A549 (cell line): ENCODE data around the gene CREG2. TPM values are rescaled to one million over a fixed set of nuclear protein-coding genes. Genes with fewer than 3 reads are reported as not detected.

Experiments used
- ATAC-seq, 2 experiments: fragments of 200-7000 bp in 1 of 2; fragments of >200 bp in 1 of 2; cut with Nextera tagmentation in 1 of 2; cut with Tn5 transposase in 1 of 2; 3 replicates each; pipeline versions ENCODE4 v1.8.0 to v1.9.1; 2018 to 2020; ENCODE audit warnings: mild to moderate bottlenecking in 1 of 2, moderate library complexity in 1 of 2
- CTCF ChIA-PET: fragments of 300-600 bp; sonication (Branson Sonifier 250); formaldehyde crosslinking; extraction: SDS; loops from one replicate; lab custom pipeline; 2021; ENCODE audit warnings: antibody characterized with exemption, inconsistent platforms; lab: Yijun Ruan, JAX
- POLR2A ChIA-PET: fragments of 350-600 bp; formaldehyde crosslinking; extraction: SDS; loops from one replicate; lab custom pipeline; 2021; ENCODE audit warnings: antibody characterized with exemption, inconsistent platforms; lab: Yijun Ruan, JAX
- DNase-seq, 2 experiments: peaks; one replicate each; pipeline versions ENCODE4 v3.0.0 to v3.0.0-alpha.2; 2011 to 2016; ENCODE audit warnings: low read depth in 1 of 2, low spot score in 1 of 2
- FAIRE-seq: peaks from 2 replicates; lab custom pipeline; 2011; peaks lifted over from hg19 to GRCh38; lab: Jason Lieb, UNC
- H3K27ac ChIP-seq, 2 experiments: fragments of >200 bp; sonication (Bioruptor Twin); formaldehyde crosslinking; 3 replicates each; pipeline ENCODE4 v1.5.1; 2016 to 2017
- H3K4me1 ChIP-seq: fragments of >200 bp; sonication (Bioruptor Twin); formaldehyde crosslinking; 3 replicates; pipeline ENCODE4 v1.6.1; 2016
- H3K4me2 ChIP-seq: fragments of >200 bp; sonication (Bioruptor Twin); formaldehyde crosslinking; 3 replicates; pipeline ENCODE4 v1.6.1; 2016
- H3K4me3 ChIP-seq: fragments of >200 bp; sonication (Bioruptor Twin); formaldehyde crosslinking; 3 replicates; pipeline ENCODE4 v1.5.1; 2016
- H3K9me3 ChIP-seq: fragments of >200 bp; sonication (Bioruptor Twin); formaldehyde crosslinking; 3 replicates; pipeline ENCODE4 v1.6.1; 2016
- BHLHE40 ChIP-seq: IDR thresholded peaks from 2 replicates; pipeline ENCODE4 v1.6.1; 2012; ENCODE audit warnings: low read depth, low read length, inconsistent platforms
- CBX2 ChIP-seq: fragments of 200-600 bp; sonication (generic); IDR thresholded peaks from 2 replicates; pipeline ENCODE4 v1.6.1; 2016; ENCODE audit warnings: low read depth, mild to moderate bottlenecking, borderline replicate concordance
- CEBPB ChIP-seq, 2 experiments: fragments of >200 bp in 1 of 2; sonication (Bioruptor Twin) in 1 of 2; formaldehyde crosslinking in 1 of 2; IDR thresholded peaks; 2 replicates each; pipeline ENCODE4 v1.6.1; 2012 to 2016
- CHD2 ChIP-seq: fragments of 150-350 bp; IDR thresholded peaks from 2 replicates; pipeline ENCODE4 v1.6.1; 2014; ENCODE audit warnings: low read length; ENCODE audit not compliant: partially characterized antibody
- EHF ChIP-seq: fragments of 250-450 bp; sonication (Bioruptor Pico); IDR thresholded peaks from 2 replicates; pipeline ENCODE4 v1.5.0; 2020; ENCODE audit warnings: mild to moderate bottlenecking
- EHMT2 ChIP-seq: fragments of 200-600 bp; sonication (generic); IDR thresholded peaks from 2 replicates; pipeline ENCODE4 v1.6.1; 2016; ENCODE audit warnings: antibody characterized with exemption, low read depth, mild to moderate bottlenecking, moderate library complexity
- EP300 ChIP-seq, 2 experiments: fragments of >200 bp; sonication (Bioruptor Twin); formaldehyde crosslinking; IDR thresholded peaks; 2 replicates in 1 of 2; 3 replicates in 1 of 2; pipeline ENCODE4 v1.6.1; 2016 to 2017
- FOXS1 ChIP-seq: fragments of 250-450 bp; sonication (Bioruptor Pico); IDR thresholded peaks from 2 replicates; pipeline ENCODE4 v1.5.0; 2020; ENCODE audit warnings: mild to moderate bottlenecking, moderate library complexity
- GATA3 ChIP-seq: IDR thresholded peaks from 2 replicates; pipeline ENCODE4 v1.6.1; 2012; ENCODE audit warnings: borderline replicate concordance
- HOXB13 ChIP-seq: fragments of 250-450 bp; sonication (Bioruptor Pico); IDR thresholded peaks from 2 replicates; pipeline ENCODE4 v1.5.0; 2020; ENCODE audit warnings: low read depth, mild to moderate bottlenecking, moderate library complexity
- JUN ChIP-seq, 2 experiments: fragments of >200 bp; sonication (Bioruptor Twin); formaldehyde crosslinking; IDR thresholded peaks; 2 replicates in 1 of 2; 3 replicates in 1 of 2; pipeline ENCODE4 v1.6.1; 2016 to 2017
- JUNB ChIP-seq: fragments of >200 bp; sonication (Bioruptor Twin); formaldehyde crosslinking; IDR thresholded peaks from 2 replicates; pipeline ENCODE4 v1.6.1; 2016
- KDM1A ChIP-seq: fragments of 200-600 bp; sonication (generic); IDR thresholded peaks from 2 replicates; pipeline ENCODE4 v1.6.1; 2016; ENCODE audit warnings: low read depth, mild to moderate bottlenecking
- MAFK ChIP-seq: fragments of 450-650 bp; IDR thresholded peaks from 2 replicates; pipeline ENCODE4 v1.6.1; 2014; ENCODE audit not compliant: partially characterized antibody
- NFE2L2 ChIP-seq: fragments of 150-350 bp; conservative IDR thresholded peaks from 2 replicates; pipeline ENCODE4 v1.6.1; 2014; ENCODE audit warnings: low read length
- NPAS2 ChIP-seq: fragments of 250-450 bp; sonication (Bioruptor Pico); IDR thresholded peaks from 2 replicates; pipeline ENCODE4 v1.8.0; 2022; ENCODE audit warnings: mild to moderate bottlenecking, moderate library complexity, borderline replicate concordance
- POLR2A ChIP-seq: IDR thresholded peaks from 2 replicates; pipeline ENCODE4 v1.6.1; 2012; ENCODE audit warnings: mild to moderate bottlenecking, low read length
- RAD21 ChIP-seq, 2 experiments: fragments of >200 bp in 1 of 2; sonication (Bioruptor Twin) in 1 of 2; formaldehyde crosslinking in 1 of 2; IDR thresholded peaks in 1 of 2; conservative IDR thresholded peaks in 1 of 2; 2 replicates in 1 of 2; 3 replicates in 1 of 2; pipeline ENCODE4 v1.6.1; 2012 to 2018; ENCODE audit warnings: inconsistent platforms in 1 of 2
- RFX5 ChIP-seq: fragments of 450-650 bp; IDR thresholded peaks from 2 replicates; pipeline ENCODE4 v1.7.1; 2014; ENCODE audit warnings: antibody characterized with exemption, mild to moderate bottlenecking, moderate library complexity
- SMC3 ChIP-seq: fragments of >200 bp; sonication (Bioruptor Twin); formaldehyde crosslinking; IDR thresholded peaks from 3 replicates; pipeline ENCODE4 v1.6.1; 2018; ENCODE audit warnings: inconsistent platforms
- TFCP2L1 ChIP-seq: fragments of 250-450 bp; sonication (Bioruptor Pico); IDR thresholded peaks from 2 replicates; pipeline ENCODE4 v1.5.0; 2021; ENCODE audit warnings: mild to moderate bottlenecking
- TP53 ChIP-seq: fragments of 250-450 bp; sonication (Bioruptor Pico); IDR thresholded peaks from 2 replicates; pipeline ENCODE4 v1.5.0; 2021; ENCODE audit warnings: mild to moderate bottlenecking, moderate library complexity
- WGBS: methylation state at CpG from one replicate; pipeline ENCODE4 v1.1.6; 2017; ENCODE audit errors: missing lambda C conversion rate; 5-methylcytosine and 5-hydroxymethylcytosine counted together
- polyA plus RNA-seq, 4 experiments: library from polyadenylated mRNA; depleted of rRNA in 3 of 4; stranded (reverse); fragments of >200 nt; fragmentation: RNase III in 1 of 4; extraction: RNeasy Plus Mini Kit Qiagen cat#74134 plus additional on column Dnase treatment in 1 of 4; gene quantifications; 2 replicates in 3 of 4; 3 replicates in 1 of 4; pipeline ENCODE4 v1.2.3, GENCODE V29; 2011 to 2017
- TF ChIP-seq, protein P1 (sequence below): fragments of 250-450 bp; sonication (Bioruptor Pico); IDR thresholded peaks from 2 replicates; pipeline ENCODE4 v1.5.0; 2020; ENCODE audit warnings: low read depth, mild to moderate bottlenecking, moderate library complexity
- TF ChIP-seq, protein P2 (sequence below): fragments of >200 bp; sonication (Bioruptor Twin); formaldehyde crosslinking; IDR thresholded peaks from 3 replicates; pipeline ENCODE4 v1.5.1; 2016
- TF ChIP-seq, protein P3 (sequence below): IDR thresholded peaks from 2 replicates; pipeline ENCODE4 v1.6.1; 2012

CREG2 gene
- polyA plus RNA-seq, 2 of the 4 experiments (the other 2 are of a cell fraction), result 1.5 to 1.6 TPM

- ChIA-PET POLR2A (no interaction called here), CTCF (interaction anchor here (0.6 to 6.9 kb wide), 49 partner anchors 9 to 1020 kb away, joined by 3 to 79 read pairs (median 4); partner anchors contain the start of gene RNF149)
- WGBS, result 85% methylated on average over 10 of the region's 10 CpGs
- no peak for FAIRE-seq
- peak; percentile 85 to 94; a peak in 5 of 6 replicates for ATAC-seq
- DNase-seq, result peak; percentile 53 to 70
- H3K4me1 ChIP-seq, result no peaks in the 10 kb centered on the region
- peaks cover 4% of the 10 kb centered on the region; the same call in 2 of the 3 replicates for H3K9me3 ChIP-seq
- H3K4me2 ChIP-seq, result no peak overlapping the region
- H3K4me3 ChIP-seq, result no peak overlapping the region
- TF ChIP-seq HOXB13, result no peak
- no peak for TF ChIP-seq KDM1A
- TF ChIP-seq, protein P1, sequence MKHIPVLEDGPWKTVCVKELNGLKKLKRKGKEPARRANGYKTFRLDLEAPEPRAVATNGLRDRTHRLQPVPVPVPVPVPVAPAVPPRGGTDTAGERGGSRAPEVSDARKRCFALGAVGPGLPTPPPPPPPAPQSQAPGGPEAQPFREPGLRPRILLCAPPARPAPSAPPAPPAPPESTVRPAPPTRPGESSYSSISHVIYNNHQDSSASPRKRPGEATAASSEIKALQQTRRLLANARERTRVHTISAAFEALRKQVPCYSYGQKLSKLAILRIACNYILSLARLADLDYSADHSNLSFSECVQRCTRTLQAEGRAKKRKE, result no peak
- peak; percentile 94 for TF ChIP-seq SMC3
- TF ChIP-seq NPAS2 (CRISPR knock-in tag), result no peak
- TF ChIP-seq EP300 (IDR thresholded peaks at IDR 0.05), result no peak
- TF ChIP-seq RAD21 (conservative IDR thresholded peaks at IDR 0.05 in 1 of 2, IDR thresholded peaks at IDR 0.05 in 1 of 2), result peak; percentile 92 to 94
- TF ChIP-seq, protein P2, sequence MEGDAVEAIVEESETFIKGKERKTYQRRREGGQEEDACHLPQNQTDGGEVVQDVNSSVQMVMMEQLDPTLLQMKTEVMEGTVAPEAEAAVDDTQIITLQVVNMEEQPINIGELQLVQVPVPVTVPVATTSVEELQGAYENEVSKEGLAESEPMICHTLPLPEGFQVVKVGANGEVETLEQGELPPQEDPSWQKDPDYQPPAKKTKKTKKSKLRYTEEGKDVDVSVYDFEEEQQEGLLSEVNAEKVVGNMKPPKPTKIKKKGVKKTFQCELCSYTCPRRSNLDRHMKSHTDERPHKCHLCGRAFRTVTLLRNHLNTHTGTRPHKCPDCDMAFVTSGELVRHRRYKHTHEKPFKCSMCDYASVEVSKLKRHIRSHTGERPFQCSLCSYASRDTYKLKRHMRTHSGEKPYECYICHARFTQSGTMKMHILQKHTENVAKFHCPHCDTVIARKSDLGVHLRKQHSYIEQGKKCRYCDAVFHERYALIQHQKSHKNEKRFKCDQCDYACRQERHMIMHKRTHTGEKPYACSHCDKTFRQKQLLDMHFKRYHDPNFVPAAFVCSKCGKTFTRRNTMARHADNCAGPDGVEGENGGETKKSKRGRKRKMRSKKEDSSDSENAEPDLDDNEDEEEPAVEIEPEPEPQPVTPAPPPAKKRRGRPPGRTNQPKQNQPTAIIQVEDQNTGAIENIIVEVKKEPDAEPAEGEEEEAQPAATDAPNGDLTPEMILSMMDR, result peak; percentile 90
- TF ChIP-seq POLR2A, result no peak
- no peak for TF ChIP-seq NFE2L2
- no peak for TF ChIP-seq CBX2
- TF ChIP-seq TP53, result no peak
- TF ChIP-seq JUN (IDR thresholded peaks at IDR 0.05), result no peak
- TF ChIP-seq EHF (CRISPR knock-in tag), result no peak
- TF ChIP-seq BHLHE40, result no peak
- TF ChIP-seq CEBPB (IDR thresholded peaks at IDR 0.05), result no peak
- peak overlapping the region; percentile 1 to 52; a peak in 4 of 6 replicates for H3K27ac ChIP-seq
These were observed 31.9 kb upstream of the CREG2 start for GRCh38 chr2:101419096-101419663.

GRCh38 chr2:101418460-101419095 is 31.3 kb upstream of the CREG2 start:
- ATAC-seq (peak in 1 of 2 experiments; percentile 43; a peak in 3 of 6 replicates), FAIRE-seq (no peak), DNase-seq (no peak)
- Histone ChIP-seq H3K4me2 (no peak overlapping the region), H3K27ac (peak overlapping the region in 1 of 2 experiments; percentile 27; a peak in 1 of 6 replicates), H3K9me3 (peaks cover 4% of the 10 kb centered on the region; the same call in 2 of the 3 replicates), H3K4me1 (no peaks in the 10 kb centered on the region)
- POLR2A ChIA-PET, result no interaction called here
- CTCF ChIA-PET, result interaction anchor here (0.6 to 6.9 kb wide), 47 partner anchors 9 to 1021 kb away, joined by 3 to 79 read pairs (median 4); partner anchors contain the start of gene RNF149
- TF ChIP-seq EHMT2 (no peak), EP300 (IDR thresholded peaks at IDR 0.05) (no peak), GATA3 (no peak)
- TF ChIP-seq, protein P1, result no peak
- TF ChIP-seq, all 56 proteins: peak for 0
- H3K4me3 ChIP-seq, result no peak overlapping the region
- WGBS, result 69% methylated on average over 12 of the region's 12 CpGs

GRCh38 chr2:101416609-101417008 is 29.3 kb upstream of the CREG2 start:
- no peaks in the 10 kb centered on the region for H3K4me1 ChIP-seq
- no peak overlapping the region for H3K4me3 ChIP-seq
- POLR2A ChIA-PET, result no interaction called here
- DNase-seq (no peak), FAIRE-seq (no peak), ATAC-seq (no peak)
- no peak overlapping the region for H3K27ac ChIP-seq
- WGBS, result 79% methylated on average over 5 of the region's 5 CpGs
- peaks cover 4% of the 10 kb centered on the region; the same call in 2 of the 3 replicates for H3K9me3 ChIP-seq
- H3K4me2 ChIP-seq, result no peak overlapping the region
- CTCF ChIA-PET, result interaction anchor here (0.6 to 6.9 kb wide), 6 partner anchors 21 to 412 kb away, joined by 3 to 79 read pairs (median 4); partner anchors contain the start of gene CREG2
- TF ChIP-seq TFCP2L1 (CRISPR knock-in tag) (no peak), JUN (IDR thresholded peaks at IDR 0.05) (no peak), CHD2 (no peak), FOXS1 (CRISPR knock-in tag) (no peak), MAFK (no peak), JUNB (no peak), RFX5 (no peak)
- TF ChIP-seq, protein P1, result no peak
- TF ChIP-seq, protein P3, sequence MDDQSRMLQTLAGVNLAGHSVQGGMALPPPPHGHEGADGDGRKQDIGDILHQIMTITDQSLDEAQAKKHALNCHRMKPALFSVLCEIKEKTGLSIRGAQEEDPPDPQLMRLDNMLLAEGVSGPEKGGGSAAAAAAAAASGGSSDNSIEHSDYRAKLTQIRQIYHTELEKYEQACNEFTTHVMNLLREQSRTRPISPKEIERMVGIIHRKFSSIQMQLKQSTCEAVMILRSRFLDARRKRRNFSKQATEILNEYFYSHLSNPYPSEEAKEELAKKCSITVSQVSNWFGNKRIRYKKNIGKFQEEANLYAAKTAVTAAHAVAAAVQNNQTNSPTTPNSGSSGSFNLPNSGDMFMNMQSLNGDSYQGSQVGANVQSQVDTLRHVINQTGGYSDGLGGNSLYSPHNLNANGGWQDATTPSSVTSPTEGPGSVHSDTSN, result no peak
- TF ChIP-seq, protein P2, result no peak
